ENCODE data around the gene PCGF2. TPM values are rescaled to one million over a fixed set of nuclear protein-coding genes. Genes with fewer than 3 reads are reported as not detected.

PCGF2 gene
- total RNA-seq, 4 donors from 2014 or later: 8.5 to 13.5 (median 10.9) TPM

DNA sequence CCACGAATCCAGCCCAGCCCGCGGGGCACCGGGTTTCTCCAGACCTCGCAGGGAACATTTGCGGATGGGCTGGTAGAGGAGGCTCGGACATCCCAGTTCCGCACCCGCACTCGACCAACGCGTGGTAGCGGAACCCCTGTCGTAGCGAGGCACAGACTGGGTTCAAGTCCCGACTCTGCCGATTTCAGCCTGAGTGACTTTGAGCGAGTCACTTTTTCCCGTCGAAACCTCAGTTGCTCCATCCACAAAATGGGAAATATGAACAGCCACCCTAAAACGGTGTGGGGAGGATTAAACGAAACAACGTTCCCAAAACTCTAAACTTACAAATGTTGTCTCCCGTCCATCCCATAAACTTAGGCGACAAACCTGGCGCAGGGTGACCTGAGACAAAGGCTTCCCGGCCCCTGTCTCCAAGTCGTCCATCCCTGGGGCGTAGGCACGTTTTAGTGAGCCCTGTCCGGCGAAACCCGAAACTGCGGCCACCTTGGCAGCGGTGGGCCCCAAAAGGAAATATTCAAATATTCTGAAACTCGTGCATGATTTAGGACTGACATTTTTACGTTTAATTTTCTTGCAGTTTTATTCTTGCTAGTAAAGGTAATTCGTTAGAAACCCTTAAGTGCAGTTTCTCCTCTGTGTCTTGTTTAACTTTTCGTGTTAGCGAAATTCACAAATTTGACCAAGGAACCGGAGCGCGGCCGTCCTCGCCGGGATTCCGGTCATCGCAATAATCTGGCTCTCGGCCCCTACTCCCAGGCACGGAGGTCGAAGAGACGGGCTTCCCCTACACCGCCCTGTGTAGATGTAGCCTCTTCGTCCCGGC lies 45.0 kb downstream of the PCGF2 start:
- Histone ChIP-seq H3K4me1 (peaks cover 18 to 30% of the 10 kb centered on the region in 2 donors), H3K27me3 (no peaks in the 10 kb centered on the region), H3K9me3 (no peaks in the 10 kb centered on the region), H3K4me3 (replicated peaks in 1 of 3) (peak overlapping the region; percentile 30 to 100 (median 95)), H3K36me3 (peaks cover 0 to 2% of the 10 kb centered on the region in 2 donors), H3K27ac (peak overlapping the region; percentile 97 to 99 (median 97))
- intact Hi-C loops (cut with DNase I): loop anchor here (5.0 kb wide), 1 partner anchor 34 kb away; no protein-coding TSS in a partner anchor
- no peak for TF ChIP-seq POLR2A (IDR thresholded peaks at IDR 0.05)
- TF ChIP-seq, protein P1, sequence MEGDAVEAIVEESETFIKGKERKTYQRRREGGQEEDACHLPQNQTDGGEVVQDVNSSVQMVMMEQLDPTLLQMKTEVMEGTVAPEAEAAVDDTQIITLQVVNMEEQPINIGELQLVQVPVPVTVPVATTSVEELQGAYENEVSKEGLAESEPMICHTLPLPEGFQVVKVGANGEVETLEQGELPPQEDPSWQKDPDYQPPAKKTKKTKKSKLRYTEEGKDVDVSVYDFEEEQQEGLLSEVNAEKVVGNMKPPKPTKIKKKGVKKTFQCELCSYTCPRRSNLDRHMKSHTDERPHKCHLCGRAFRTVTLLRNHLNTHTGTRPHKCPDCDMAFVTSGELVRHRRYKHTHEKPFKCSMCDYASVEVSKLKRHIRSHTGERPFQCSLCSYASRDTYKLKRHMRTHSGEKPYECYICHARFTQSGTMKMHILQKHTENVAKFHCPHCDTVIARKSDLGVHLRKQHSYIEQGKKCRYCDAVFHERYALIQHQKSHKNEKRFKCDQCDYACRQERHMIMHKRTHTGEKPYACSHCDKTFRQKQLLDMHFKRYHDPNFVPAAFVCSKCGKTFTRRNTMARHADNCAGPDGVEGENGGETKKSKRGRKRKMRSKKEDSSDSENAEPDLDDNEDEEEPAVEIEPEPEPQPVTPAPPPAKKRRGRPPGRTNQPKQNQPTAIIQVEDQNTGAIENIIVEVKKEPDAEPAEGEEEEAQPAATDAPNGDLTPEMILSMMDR (IDR thresholded peaks at IDR 0.05): no peak
- WGBS, 2 donors: 2 to 3% methylated on average over 47 to 55 of the region's 55 CpGs
- DNase-seq: no peak

DNA sequence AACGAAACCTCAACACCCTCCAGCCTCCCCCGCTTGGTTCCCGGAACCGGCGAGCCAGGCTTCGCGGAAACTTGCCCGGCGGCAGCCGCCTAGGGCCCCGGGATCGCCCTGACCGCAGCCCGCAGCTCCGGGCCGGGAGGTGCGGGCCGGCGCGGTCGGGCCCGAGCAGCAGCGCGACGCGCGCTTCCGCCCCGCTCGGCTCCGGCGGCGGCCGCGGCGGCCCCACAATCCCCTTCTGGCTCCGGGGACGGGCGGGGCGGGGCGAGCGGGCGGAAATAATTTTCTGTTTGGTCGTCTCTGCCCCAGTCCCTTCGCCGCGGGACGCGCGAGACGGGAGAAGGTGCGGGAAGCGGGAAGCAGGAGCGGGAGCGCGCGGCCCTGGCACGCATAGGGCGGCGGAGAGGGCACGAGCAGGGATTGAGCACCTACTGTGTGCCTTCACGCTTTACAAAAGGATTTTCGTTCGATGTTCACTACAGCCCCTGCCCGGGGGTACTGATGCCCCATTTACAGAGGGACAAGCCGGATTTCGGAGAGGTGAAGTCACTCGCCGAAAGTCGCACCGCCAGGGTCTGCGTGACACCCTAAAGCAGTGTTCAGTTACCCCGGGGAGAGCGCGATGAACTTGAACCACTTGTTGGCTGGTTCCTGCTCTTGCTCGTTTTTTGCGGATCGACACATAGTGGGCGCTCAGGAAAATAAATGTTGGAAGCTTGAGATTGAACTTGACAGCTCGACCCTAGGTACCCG lies 45.8 kb downstream of the PCGF2 start:
- peak overlapping the region; percentile 30 to 100 (median 95) for H3K4me3 ChIP-seq (replicated peaks in 1 of 3)
- no peaks in the 10 kb centered on the region for H3K27me3 ChIP-seq
- peaks cover 16 to 30% of the 10 kb centered on the region in 2 donors for H3K4me1 ChIP-seq
- H3K27ac ChIP-seq: peak overlapping the region; percentile 97 to 99 (median 97)
- H3K36me3 ChIP-seq: no peaks in the 10 kb centered on the region
- intact Hi-C loops (cut with DNase I): loop anchor here (5.0 kb wide), 1 partner anchor 35 kb away; no protein-coding TSS in a partner anchor
- no peaks in the 10 kb centered on the region for H3K9me3 ChIP-seq
- DNase-seq: peak; percentile 86 to 90
- peak; percentile 28 to 89 for TF ChIP-seq POLR2A (IDR thresholded peaks at IDR 0.05)
- TF ChIP-seq, protein P1 (IDR thresholded peaks at IDR 0.05): no peak
- WGBS, 2 donors: 0 to 5% methylated on average over 14 to 32 of the region's 81 CpGs

DNA sequence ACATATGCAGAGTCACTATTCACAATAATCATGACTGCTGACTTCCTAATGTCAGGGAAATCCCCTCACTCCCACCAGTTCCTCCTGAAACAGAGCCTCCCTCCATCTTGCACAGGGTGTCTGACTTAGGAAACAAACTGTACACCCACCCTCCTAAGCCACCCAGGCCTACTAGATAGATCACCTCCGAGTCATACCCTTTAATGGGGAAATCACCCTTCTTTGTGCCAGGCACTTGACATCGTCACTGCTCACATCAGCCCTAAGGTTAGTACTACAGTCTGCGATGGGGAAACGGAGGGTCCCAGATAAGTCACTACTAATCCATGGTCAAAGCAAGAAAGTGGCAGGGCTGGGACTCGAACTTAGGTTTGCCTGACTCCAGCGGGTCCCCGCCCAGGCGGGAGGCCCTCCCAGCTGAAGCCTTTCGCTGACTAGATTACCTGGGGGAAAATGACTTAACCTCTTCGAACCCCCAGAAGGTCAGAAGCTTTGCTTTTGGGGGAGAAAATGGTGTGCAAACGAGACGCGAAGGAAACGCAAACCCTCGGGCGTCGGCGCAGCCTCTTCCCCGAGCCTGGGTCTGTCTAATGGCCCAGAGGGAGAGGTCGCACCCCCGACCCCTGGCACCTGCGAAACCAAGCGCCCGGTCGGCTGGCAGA lies 46.5 kb downstream of the PCGF2 start:
- no peaks in the 10 kb centered on the region for H3K27me3 ChIP-seq
- peak; percentile 38 to 43 for DNase-seq
- peak overlapping the region; percentile 97 to 99 (median 97) for H3K27ac ChIP-seq
- no peaks in the 10 kb centered on the region for H3K9me3 ChIP-seq
- no peaks in the 10 kb centered on the region for H3K36me3 ChIP-seq
- intact Hi-C loops (cut with DNase I): loop anchor here (5.0 kb wide), 1 partner anchor 36 kb away; no protein-coding TSS in a partner anchor
- TF ChIP-seq POLR2A (IDR thresholded peaks at IDR 0.05): no peak
- TF ChIP-seq, protein P1 (IDR thresholded peaks at IDR 0.05): no peak
- peaks cover 14 to 24% of the 10 kb centered on the region in 2 donors for H3K4me1 ChIP-seq
- WGBS, 2 donors: 5 to 18% methylated on average over 8 to 23 of the region's 25 CpGs
- peak overlapping the region in 2 of 3 donors; percentile 67 to 95 for H3K4me3 ChIP-seq (replicated peaks in 1 of 3)

DNA sequence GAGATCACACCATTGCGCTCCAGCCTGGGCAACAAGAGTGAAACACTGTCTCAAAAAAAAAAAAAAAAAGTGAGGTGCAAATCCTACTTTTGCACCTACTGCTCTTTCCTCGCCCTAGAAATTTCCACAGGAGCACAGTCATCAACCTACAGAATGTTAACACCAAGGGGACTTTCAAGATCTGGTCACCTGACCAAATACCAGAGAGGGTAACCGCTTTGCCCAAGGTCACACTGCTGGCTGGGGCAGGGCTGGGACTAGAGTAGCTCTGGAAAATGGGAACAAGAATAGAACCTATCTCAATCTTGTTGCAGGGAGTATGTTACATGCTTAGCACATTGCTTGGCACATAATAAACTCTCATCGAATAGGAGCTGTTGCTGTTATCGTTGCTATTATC lies 49.4 kb downstream of the PCGF2 start:
- Histone ChIP-seq H3K4me3 (replicated peaks in 1 of 3) (no peak overlapping the region), H3K36me3 (no peaks in the 10 kb centered on the region), H3K4me1 (peaks cover 14 to 32% of the 10 kb centered on the region in 2 donors), H3K27me3 (no peaks in the 10 kb centered on the region), H3K9me3 (no peaks in the 10 kb centered on the region), H3K27ac (no peak overlapping the region)
- TF ChIP-seq, protein P1 (IDR thresholded peaks at IDR 0.05): no peak
- no peak for TF ChIP-seq POLR2A (IDR thresholded peaks at IDR 0.05)
- intact Hi-C loops (cut with DNase I): no loop called here
- no peak for DNase-seq
- 86 to 91% methylated on average over 5 of the region's 5 CpGs for WGBS, 2 donors
